HCT116 (cell line): ENCODE measurements around the gene EDDM13.

Source experiments
- CTCF ChIP-seq, 3 experiments: fragments of 200-600 bp in 1 of 3; sonication (generic) in 1 of 3; IDR thresholded peaks in 2 of 3; conservative IDR thresholded peaks in 1 of 3; 2 replicates each; pipeline ENCODE4 v1.5.1; 2012 to 2017; ENCODE audit warnings: low read depth in 2 of 3, low read length in 2 of 3, antibody characterized with exemption in 1 of 3, borderline replicate concordance in 1 of 3, control low read depth in 1 of 3, mild to moderate bottlenecking in 1 of 3, mixed read lengths in 1 of 3, mixed run types in 1 of 3, moderate library complexity in 1 of 3; ENCODE audit not compliant: insufficient read depth in 1 of 3
- EZH2 ChIP-seq: fragments of 200-600 bp; sonication (generic); IDR thresholded peaks from 2 replicates; pipeline ENCODE4 v1.6.1; 2017; ENCODE audit warnings: antibody characterized with exemption, mixed run types
- JUND ChIP-seq: IDR thresholded peaks from 2 replicates; pipeline ENCODE4 v1.6.1; 2012
- MAX ChIP-seq: IDR thresholded peaks from 2 replicates; pipeline ENCODE4 v1.6.1; 2012
- ZBTB33 ChIP-seq: IDR thresholded peaks from 2 replicates; pipeline ENCODE4 v1.6.1; 2011; ENCODE audit warnings: mild to moderate bottlenecking, low read length, moderate library complexity; ENCODE audit not compliant: insufficient replicate concordance; ENCODE audit errors: extremely low read depth

DNA sequence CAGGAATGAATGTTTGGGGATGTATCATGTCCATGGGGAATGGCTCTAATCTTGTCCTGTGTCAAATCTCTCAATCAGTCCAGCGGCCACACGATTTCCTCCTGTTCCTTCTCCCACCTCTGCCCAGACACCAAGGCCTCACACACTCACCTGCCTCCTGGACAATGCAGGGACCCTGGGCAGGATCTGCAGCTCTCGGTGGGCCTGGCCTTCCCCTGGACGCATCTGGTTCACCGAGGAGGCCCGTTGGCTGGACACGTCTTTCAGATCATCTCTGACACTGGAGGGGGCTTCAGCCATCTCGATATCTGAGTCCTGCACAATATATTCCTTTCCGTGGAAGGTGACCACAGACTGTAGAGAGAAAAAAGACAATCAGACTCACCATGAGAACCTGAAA, 49.1 kb upstream of the EDDM13 start:
- no peak for TF ChIP-seq EZH2
- no peak for TF ChIP-seq ZBTB33
- TF ChIP-seq JUND = no peak
- TF ChIP-seq MAX = no peak
- no peak for TF ChIP-seq CTCF (IDR thresholded peaks at IDR 0.05 in 2 of 3, conservative IDR thresholded peaks at IDR 0.05 in 1 of 3; ENCODE audit: borderline replicate concordance in 1 of 3, insufficient read depth in 1 of 3, low read depth in 2 of 3, low read length in 2 of 3)
